Measurements from ENCODE around the gene ARID3A. TPM values are rescaled to one million over a fixed set of nuclear protein-coding genes. Genes with fewer than 3 reads are reported as not detected.

ARID3A gene
- total and polyA plus RNA-seq, 7 donors = 1.4 to 11.6 (median 3.7) TPM

GRCh38 chr19:936175-936546, 10.3 kb downstream of the ARID3A start:
- Histone ChIP-seq H3K9me3 (no peaks in the 10 kb centered on the region), H3K36me3 (no peaks in the 10 kb centered on the region), H3K4me3 (no peak overlapping the region), H3K4me1 (peaks cover 0 to 54% (median 48%) of the 10 kb centered on the region in 4 donors), H3K27ac (no peak overlapping the region), H3K27me3 (no peaks in the 10 kb centered on the region)
- intact Hi-C loops (cut with DNase I) = no loop called here
- WGBS, 2 donors = 96 to 98% methylated on average over 10 of the region's 10 CpGs
- TF ChIP-seq POLR2A (IDR thresholded peaks at IDR 0.05) (no peak), CTCF (IDR thresholded peaks at IDR 0.05) (no peak), EP300 (IDR thresholded peaks at IDR 0.05) (no peak), POLR2AphosphoS5 (IDR thresholded peaks at IDR 0.05) (no peak)
- DNase-seq = no peak

GRCh38 chr19:937259-937694, 11.4 kb downstream of the ARID3A start:
- Histone ChIP-seq H3K27ac (no peak overlapping the region), H3K4me3 (no peak overlapping the region), H3K4me1 (peaks cover 0 to 62% (median 54%) of the 10 kb centered on the region in 4 donors), H3K27me3 (no peaks in the 10 kb centered on the region), H3K36me3 (no peaks in the 10 kb centered on the region), H3K9me3 (no peaks in the 10 kb centered on the region)
- WGBS, 2 donors = 71 to 84% methylated on average over 16 of the region's 16 CpGs
- no peak for TF ChIP-seq POLR2A (IDR thresholded peaks at IDR 0.05)
- no peak for TF ChIP-seq CTCF (IDR thresholded peaks at IDR 0.05)
- TF ChIP-seq POLR2AphosphoS5 (IDR thresholded peaks at IDR 0.05) = no peak
- no peak for TF ChIP-seq EP300 (IDR thresholded peaks at IDR 0.05)
- intact Hi-C loops (cut with DNase I) = no loop called here
- DNase-seq = no peak

GRCh38 chr19:938233-938923, 12.5 kb downstream of the ARID3A start:
- WGBS, 2 donors = 84 to 91% methylated on average over 23 of the region's 23 CpGs
- H3K4me3 ChIP-seq = no peak overlapping the region

GRCh38 chr19:939439-939838, 13.6 kb downstream of the ARID3A start:
- Histone ChIP-seq H3K27ac (no peak overlapping the region), H3K27me3 (no peaks in the 10 kb centered on the region), H3K9me3 (no peaks in the 10 kb centered on the region), H3K4me1 (peaks cover 0 to 48% (median 32%) of the 10 kb centered on the region in 4 donors), H3K4me3 (no peak overlapping the region), H3K36me3 (no peaks in the 10 kb centered on the region)
- WGBS, 2 donors = 84 to 91% methylated on average over 22 of the region's 22 CpGs
- intact Hi-C loops (cut with DNase I) = no loop called here
- TF ChIP-seq CTCF (IDR thresholded peaks at IDR 0.05) = no peak
- no peak for TF ChIP-seq POLR2A (IDR thresholded peaks at IDR 0.05)
- no peak for TF ChIP-seq POLR2AphosphoS5 (IDR thresholded peaks at IDR 0.05)
- TF ChIP-seq EP300 (IDR thresholded peaks at IDR 0.05) = no peak
- DNase-seq = no peak

More at GRCh38 chr19:938233-938923, 12.5 kb downstream of the ARID3A start:
- TF ChIP-seq POLR2A (IDR thresholded peaks at IDR 0.05) = no peak
- no peak for TF ChIP-seq EP300 (IDR thresholded peaks at IDR 0.05)
- no peak for TF ChIP-seq CTCF (IDR thresholded peaks at IDR 0.05)
- no peak for TF ChIP-seq POLR2AphosphoS5 (IDR thresholded peaks at IDR 0.05)
- intact Hi-C loops (cut with DNase I) = no loop called here
- H3K36me3 ChIP-seq = no peaks in the 10 kb centered on the region
- no peaks in the 10 kb centered on the region for H3K27me3 ChIP-seq
- no peak for DNase-seq
- peaks cover 0 to 51% (median 43%) of the 10 kb centered on the region in 4 donors for H3K4me1 ChIP-seq
- H3K9me3 ChIP-seq = no peaks in the 10 kb centered on the region
- H3K27ac ChIP-seq = no peak overlapping the region

Measured in sigmoid colon (tissue), 7 donors.